GM19452 (cell line): ENCODE data around the gene PTPRF.
"Not testable (repeated sequence)": the region's sequence is repeated elsewhere in the genome, so short reads cannot be mapped to it uniquely, and the experiment has no call there.

Experiments
- ATAC-seq: cut with Tn5 transposase; IDR thresholded peaks from one replicate; pipeline ENCODE4 v1.9.1; 2021; ENCODE audit not compliant: unreplicated experiment

The PTPRF gene

DNA sequence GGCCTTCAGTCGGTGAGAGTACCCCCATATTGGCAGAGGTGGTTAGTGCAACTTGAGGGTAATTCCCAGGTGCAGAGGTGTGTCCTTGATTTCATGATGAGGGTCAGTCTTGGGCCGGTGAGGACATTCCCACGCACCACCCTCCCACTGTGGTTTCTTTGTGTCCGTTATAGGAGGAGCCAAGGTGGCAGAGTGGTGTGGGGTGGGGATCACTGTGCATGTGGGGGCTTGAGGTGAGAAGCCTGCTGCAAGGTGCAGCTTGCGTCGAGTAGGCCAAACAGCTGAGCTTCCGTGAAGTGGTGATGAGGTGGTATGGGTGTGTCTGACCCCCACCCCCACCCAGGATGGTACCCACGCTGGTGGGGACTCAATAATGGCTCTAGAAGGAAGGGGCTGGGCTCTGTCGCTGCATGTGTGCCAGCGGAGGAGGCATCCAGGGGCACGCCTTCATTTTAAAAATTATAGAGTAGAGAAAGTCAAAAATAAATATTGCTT is 6.2 kb downstream of the PTPRF start:
- no peak for ATAC-seq

DNA sequence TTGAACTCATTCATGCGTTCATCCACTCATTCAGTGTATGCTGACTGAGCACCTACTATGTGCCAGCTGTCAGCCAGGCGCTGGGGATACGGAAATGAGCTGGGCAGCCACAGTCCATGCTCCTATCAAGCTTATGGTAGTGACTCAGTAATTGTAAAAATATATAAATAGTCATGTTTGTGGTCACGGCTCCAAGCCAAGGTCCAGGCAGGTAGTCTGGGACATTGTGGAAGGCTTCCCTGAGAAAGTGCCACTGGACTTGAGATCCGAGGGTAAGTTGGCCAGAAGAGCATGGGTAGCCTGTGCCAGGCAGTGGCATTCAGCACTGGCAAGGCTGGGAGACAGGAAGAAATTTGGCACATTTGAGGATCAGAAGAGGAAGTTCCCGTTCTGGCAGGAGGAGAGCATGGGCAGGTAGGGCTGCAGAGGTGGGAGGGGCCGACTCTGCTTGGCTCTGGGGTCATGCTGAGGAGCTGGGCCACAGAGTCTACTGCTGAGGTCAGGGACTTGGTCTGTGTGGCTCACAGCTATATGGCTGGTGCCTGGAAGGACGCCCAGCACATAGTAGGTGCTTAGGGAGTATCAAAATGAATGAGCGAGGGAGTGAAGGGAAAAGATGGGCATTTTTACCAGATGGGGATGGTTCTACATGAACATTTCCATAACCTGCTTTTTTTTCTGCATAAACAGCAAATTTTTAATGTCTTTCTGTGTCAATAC is 6.9 kb downstream of the PTPRF start:
- no peak for ATAC-seq

- no peak for ATAC-seq
These were observed 7.4 kb downstream of the PTPRF start for GRCh38 chr1:43538143-43538487.

GRCh38 chr1:43538969-43539368 is 8.3 kb downstream of the PTPRF start:
- no peak for ATAC-seq

DNA sequence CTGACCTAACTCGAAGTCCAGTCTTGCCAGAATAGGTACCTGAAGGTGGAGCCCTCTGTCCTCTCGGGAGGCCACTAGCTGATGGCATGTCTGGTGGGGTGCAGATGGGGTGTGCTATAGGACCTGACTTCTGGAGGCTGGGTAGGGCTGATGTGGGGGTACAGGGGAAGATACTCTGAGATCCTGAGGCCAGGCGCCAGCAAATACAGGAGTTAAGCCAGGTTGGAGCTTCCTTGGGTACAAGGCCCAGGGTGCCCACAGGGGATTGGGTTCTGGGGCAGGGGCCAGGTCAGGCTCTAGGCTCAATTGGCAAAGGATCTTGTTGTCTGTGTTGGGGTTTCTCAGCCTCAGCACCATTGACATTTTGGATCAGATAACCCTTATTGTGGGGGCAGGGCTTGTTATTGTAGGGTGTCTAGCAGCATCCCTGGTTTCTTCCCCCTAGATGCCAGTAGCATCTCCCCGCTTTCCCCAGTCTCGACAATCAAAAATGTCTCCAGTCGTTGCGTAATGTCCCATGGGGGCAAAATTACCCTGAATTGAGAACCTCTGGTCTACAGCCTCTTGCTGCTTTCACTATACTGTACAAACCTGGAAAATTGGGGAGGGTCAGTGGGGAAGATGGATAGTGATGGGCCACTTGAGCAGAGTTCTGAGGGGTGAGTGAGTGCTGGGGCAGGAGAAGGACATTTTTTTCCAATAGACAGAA is 9.2 kb downstream of the PTPRF start:
- no peak for ATAC-seq

DNA sequence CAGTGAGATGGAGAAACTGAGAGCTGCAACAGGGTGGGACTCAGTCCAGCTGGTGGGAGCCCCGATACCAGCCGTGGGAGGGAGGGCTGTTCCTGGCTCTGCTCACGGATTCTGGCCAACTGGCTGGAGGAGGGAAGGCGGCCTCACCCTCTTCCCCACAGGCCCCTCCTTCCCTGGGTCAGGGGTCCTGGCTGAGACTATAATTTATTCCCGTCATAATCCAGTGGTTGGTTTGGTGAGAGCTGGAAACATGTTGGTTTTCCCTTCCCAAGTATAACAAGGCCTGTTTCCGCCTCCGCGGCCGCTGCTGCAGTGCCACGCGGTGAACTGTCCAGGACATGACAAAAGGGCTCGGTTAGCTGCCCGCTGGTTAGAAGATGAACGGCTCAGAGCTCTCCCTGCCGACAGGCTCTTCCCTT is 10.0 kb downstream of the PTPRF start:
- no peak for ATAC-seq

GRCh38 chr1:43541141-43541540 is 10.5 kb downstream of the PTPRF start:
- ATAC-seq = no peak

GRCh38 chr1:43541721-43542401 is 11.2 kb downstream of the PTPRF start:
- no peak for ATAC-seq

DNA sequence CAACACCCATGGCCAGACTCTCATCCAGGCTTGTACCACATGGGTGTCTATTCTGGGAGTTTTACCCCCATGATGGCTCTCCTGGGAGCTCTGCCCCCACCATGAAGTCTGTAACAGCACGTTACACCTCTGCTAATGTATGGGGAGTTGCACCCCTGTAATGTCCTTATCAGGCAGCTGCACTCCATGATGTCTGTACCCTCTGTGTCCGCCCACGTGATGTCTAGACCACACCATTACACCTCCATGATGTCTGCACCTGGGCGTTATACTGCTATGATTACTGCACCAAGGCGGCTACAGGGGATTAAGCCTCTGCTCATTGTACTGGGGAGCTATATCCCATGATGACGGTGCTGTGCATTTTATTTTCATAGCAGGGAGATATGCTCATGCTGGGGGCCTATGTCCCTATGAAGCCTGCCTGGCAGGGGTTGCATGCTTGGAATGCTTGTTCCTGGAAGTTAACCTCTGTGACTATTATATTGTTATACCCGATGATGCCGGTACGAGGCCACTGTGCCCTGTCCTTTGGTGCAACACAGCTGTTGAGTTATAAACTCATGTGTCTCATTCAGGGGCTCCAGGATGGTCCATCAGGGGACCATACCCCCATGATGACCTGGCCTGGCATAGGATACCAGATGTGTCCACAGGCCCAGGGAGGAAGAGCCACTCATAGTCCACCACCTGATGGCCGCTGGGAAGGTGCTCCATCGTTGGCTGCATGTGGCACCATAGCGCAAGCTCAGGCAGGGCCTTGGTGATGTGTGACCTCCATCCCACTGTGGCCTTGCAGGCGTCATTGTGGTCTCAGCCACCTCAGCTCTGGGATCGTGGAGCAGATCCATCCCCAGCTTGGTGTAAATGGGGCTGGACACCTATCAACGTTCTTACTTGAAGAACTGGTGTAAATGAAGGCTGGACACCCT is 12.1 kb downstream of the PTPRF start:
- ATAC-seq = no peak

- ATAC-seq = no peak
These were observed 12.9 kb downstream of the PTPRF start for GRCh38 chr1:43543567-43543966.

- no peak for ATAC-seq
These were observed 14.6 kb downstream of the PTPRF start for GRCh38 chr1:43545339-43545694.

- ATAC-seq = no peak
These were observed 15.2 kb downstream of the PTPRF start for GRCh38 chr1:43545695-43546387.

DNA sequence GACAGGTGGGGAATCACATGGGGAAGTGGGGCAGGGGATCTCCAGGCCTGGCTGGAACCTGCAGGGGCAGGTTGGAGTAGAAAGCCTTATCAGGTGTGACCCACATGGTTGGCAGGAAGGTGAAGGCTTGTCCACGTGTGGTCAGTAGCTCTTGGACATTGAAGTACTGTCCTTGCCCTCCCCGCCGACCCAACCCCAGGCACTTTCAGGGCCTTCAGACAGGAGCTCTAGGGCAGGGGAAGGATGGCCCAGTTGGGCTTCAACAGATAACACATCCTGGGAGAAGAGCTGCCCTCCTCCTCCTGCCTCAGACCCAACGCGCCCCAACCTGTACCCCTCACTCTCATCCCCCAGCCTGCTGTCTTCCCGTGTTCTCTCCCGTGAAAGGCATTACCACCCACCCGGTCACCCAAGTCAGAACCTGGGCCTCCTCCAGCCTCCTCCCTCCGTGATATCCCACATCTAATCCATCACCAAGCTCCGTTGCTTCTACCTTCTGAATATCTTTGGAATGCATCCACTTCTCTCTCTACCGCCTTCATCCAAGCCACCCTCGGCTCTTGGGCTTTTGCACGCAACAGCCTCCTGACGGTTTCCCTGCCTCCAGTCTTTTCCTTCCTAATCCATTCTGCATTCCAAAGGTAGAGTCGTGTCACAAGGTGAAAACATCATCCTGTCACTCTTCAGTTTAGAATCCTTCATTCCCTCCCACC is 15.9 kb downstream of the PTPRF start:
- ATAC-seq = no peak

DNA sequence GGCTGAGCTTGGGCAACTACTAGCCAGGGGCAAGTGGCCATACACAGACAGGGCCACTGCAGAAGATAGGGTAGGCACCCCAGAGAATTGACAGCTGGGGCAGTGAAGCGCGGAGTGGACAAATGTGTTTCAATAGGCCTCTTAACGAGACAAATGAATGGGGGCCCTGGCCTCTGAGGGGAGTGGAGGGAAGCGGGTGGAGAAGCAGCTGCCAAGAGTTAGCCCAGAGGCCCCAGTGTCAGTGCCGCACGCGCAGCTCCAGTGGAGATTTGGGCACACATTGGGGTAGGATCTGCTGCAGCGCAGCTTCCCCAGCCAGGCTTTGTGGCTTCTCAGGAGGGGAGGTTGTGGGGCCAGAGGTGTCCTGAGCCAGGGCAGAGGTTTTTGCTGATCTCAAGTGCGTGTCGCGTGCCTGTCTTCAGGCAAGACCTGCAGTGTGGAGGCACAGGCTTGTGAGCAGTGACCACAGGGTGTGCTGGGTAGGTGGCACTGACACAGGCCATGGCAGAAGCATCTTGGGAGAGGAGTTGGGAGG is 16.9 kb downstream of the PTPRF start:
- ATAC-seq = no peak

- no peak for ATAC-seq
These were observed 17.9 kb downstream of the PTPRF start for GRCh38 chr1:43548285-43549271.

DNA sequence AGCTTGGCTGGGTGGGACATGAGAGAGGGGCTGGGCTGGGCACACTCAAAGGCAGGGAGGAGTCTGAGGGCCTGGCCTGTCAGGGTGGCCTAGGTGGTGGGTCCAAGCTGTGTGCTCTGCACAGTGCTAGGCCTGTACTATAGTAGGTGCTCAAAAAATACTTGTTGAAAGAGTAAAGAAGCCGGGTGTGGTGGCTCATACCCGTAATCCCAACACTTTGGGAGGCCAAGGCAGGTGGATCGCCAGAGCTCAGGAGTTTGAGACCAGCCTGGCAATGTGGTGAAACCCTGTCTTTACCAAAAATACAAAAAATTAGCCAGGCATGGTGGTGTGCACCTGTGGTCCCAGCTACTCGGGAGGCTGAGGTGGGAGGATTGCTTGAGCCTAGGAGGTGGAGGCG is 18.7 kb downstream of the PTPRF start:
- ATAC-seq = not testable (repeated sequence)

- ATAC-seq = no peak
These were observed 19.4 kb downstream of the PTPRF start for GRCh38 chr1:43549921-43550597.
